NCI-H1417 treated with DMSO at 0.1 percent for 48 hours (cell line): ENCODE results near the gene PTH1R.

ENCODE experiments used
- DNase-seq: peaks from one replicate; lab custom pipeline; 2025; lab: John Stamatoyannopoulos, UW

Gene PTH1R

GRCh38 chr3:46877406-46878125 lies at the start of gene PTH1R:
Gene PTH1R, plus strand, starts transcription at chr3:46877721. Its CDS starts 5,839 bp downstream, at chr3:46883560.
- DNase-seq: no peak

- DNase-seq: no peak
These were observed 47.8 kb upstream of the PTH1R start for GRCh38 chr3:46829699-46830208.

- DNase-seq: no peak
These were observed 46.7 kb upstream of the PTH1R start for GRCh38 chr3:46830801-46831200.

- no peak for DNase-seq
These were observed 46.2 kb upstream of the PTH1R start for GRCh38 chr3:46831316-46831715.

- no peak for DNase-seq
These were observed 45.7 kb upstream of the PTH1R start for GRCh38 chr3:46831841-46832240.

- DNase-seq: no peak
These were observed 43.9 kb upstream of the PTH1R start for GRCh38 chr3:46833346-46834300.

GRCh38 chr3:46835054-46835453 lies 42.5 kb upstream of the PTH1R start:
- no peak for DNase-seq

GRCh38 chr3:46835491-46835890 lies 42.0 kb upstream of the PTH1R start:
- no peak for DNase-seq

- DNase-seq: no peak
These were observed 39.2 kb upstream of the PTH1R start for GRCh38 chr3:46838301-46838700.

- no peak for DNase-seq
These were observed 37.0 kb upstream of the PTH1R start for GRCh38 chr3:46840491-46840890.

- DNase-seq: no peak
These were observed 34.0 kb upstream of the PTH1R start for GRCh38 chr3:46843508-46843907.

- DNase-seq: no peak
These were observed 33.1 kb upstream of the PTH1R start for GRCh38 chr3:46844397-46844796.

GRCh38 chr3:46844881-46845312 lies 32.6 kb upstream of the PTH1R start:
- DNase-seq: no peak

GRCh38 chr3:46845397-46845859 lies 32.1 kb upstream of the PTH1R start:
- no peak for DNase-seq

- no peak for DNase-seq
These were observed 31.5 kb upstream of the PTH1R start for GRCh38 chr3:46845860-46846623.

GRCh38 chr3:46846624-46847542 lies 30.6 kb upstream of the PTH1R start:
- no peak for DNase-seq

- DNase-seq: no peak
These were observed 29.8 kb upstream of the PTH1R start for GRCh38 chr3:46847744-46848143.

- DNase-seq: no peak
These were observed 29.1 kb upstream of the PTH1R start for GRCh38 chr3:46848271-46849044.

GRCh38 chr3:46849045-46849631 lies 28.4 kb upstream of the PTH1R start:
- DNase-seq: no peak
